PFSK-1 (cell line): ENCODE measurements around the gene KCNQ5.

ENCODE experiments used
- FOXP2 ChIP-seq: optimal IDR thresholded peaks from 2 replicates; pipeline ENCODE3; 2011; ENCODE audit warnings: borderline replicate concordance, control low read depth, inconsistent platforms; ENCODE audit not compliant: insufficient read depth; ENCODE audit errors: extremely low read length, extremely low read depth
- POLR2AphosphoS5 ChIP-seq: IDR thresholded peaks from 2 replicates; pipeline ENCODE4 v1.6.1; 2012; ENCODE audit warnings: low read depth, mild to moderate bottlenecking, control low read depth, low read length, moderate library complexity
- REST ChIP-seq, 2 experiments: IDR thresholded peaks; 2 replicates each; pipeline versions ENCODE4 v1.6.1 to v1.8.0; 2011 to 2012; ENCODE audit warnings: low read depth in 2 of 2, low read length in 2 of 2, control low read depth in 1 of 2, inconsistent platforms in 1 of 2, mild to moderate bottlenecking in 1 of 2, moderate library complexity in 1 of 2; ENCODE audit not compliant: insufficient read depth in 1 of 2
- SIN3A ChIP-seq: IDR thresholded peaks from 2 replicates; pipeline ENCODE4 v1.6.1; 2012; ENCODE audit warnings: mild to moderate bottlenecking, low read length, moderate library complexity, borderline replicate concordance; ENCODE audit not compliant: insufficient read depth
- TAF1 ChIP-seq: IDR thresholded peaks from 2 replicates; pipeline ENCODE4 v1.6.1; 2012; ENCODE audit warnings: low read length, control low read depth, borderline replicate concordance; ENCODE audit not compliant: insufficient read depth

DNA sequence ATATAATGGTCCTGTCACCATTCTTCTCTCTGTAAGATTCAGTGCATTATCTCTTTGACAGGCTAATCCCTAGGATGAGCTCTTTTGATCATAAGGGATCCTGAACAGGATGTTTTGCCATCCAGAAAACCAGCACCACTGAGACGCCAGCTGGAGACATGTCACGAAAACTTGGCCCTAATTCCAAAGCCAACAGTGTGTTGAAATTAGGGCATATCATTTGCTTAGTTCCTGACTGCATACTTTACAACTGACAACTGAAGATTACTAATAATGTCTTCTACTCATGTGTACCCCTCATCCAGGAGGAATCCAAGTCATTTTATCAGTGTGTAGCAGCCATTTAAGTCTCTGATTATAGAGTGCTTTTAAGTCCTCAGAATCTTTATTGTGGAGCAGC is 243.6 kb downstream of the KCNQ5 start:
- TF ChIP-seq REST (IDR thresholded peaks at IDR 0.05; ENCODE audit: insufficient read depth in 1 of 2, low read depth in 2 of 2, low read length in 2 of 2) (no peak), TAF1 (no peak), SIN3A (no peak), POLR2AphosphoS5 (no peak), FOXP2 (no peak)
